Endothelial cell of umbilical vein (primary cell): ENCODE measurements around the gene CAMK2G. TPM values are rescaled to one million over a fixed set of nuclear protein-coding genes. Genes with fewer than 3 reads are reported as not detected.

Experiments
- BruUV-seq: library from RNA; stranded (reverse); fragments of 400-500 nt; replicated peaks from 2 replicates; lab custom pipeline; 2021; lab: Mats Ljungman, UMichigan
- CTCF ChIA-PET: fragments of 300-600, 350-600 bp; sonication (Branson Sonifier 250); formaldehyde crosslinking; loops from one replicate; lab custom pipeline; 2021; ENCODE audit warnings: antibody characterized with exemption, inconsistent platforms; lab: Charles Lee
- POLR2A ChIA-PET: fragments of 300-600, 350-600 bp; sonication (Branson Sonifier 250); formaldehyde crosslinking; loops from one replicate; lab custom pipeline; 2021; ENCODE audit warnings: antibody characterized with exemption, inconsistent platforms; lab: Charles Lee
- DNase-seq: peaks from one replicate; pipeline ENCODE4 v3.0.0-alpha.2; 2011; ENCODE audit warnings: low read depth, low spot score
- FAIRE-seq: peaks from 2 replicates; lab custom pipeline; 2011; peaks lifted over from hg19 to GRCh38; lab: Jason Lieb, UNC
- H2AFZ ChIP-seq: 2 replicates; pipeline ENCODE4 v1.6.0; 2012; ENCODE audit warnings: low read depth, low read length, control low read depth, inconsistent platforms
- H3K27ac ChIP-seq: 2 replicates; pipeline ENCODE4 v1.5.1; 2011; ENCODE audit warnings: low read depth, mild to moderate bottlenecking, control low read depth, low read length, moderate library complexity; ENCODE audit not compliant: insufficient read depth
- H3K27me3 ChIP-seq, 2 experiments: 2 replicates each; pipeline versions ENCODE4 v1.6.0 to v1.6.1; 2011; ENCODE audit warnings: low read length in 2 of 2, mixed read lengths in 1 of 2; ENCODE audit not compliant: control insufficient read depth in 2 of 2, insufficient read depth in 2 of 2
- H3K36me3 ChIP-seq, 2 experiments: 2 replicates in 1 of 2; 3 replicates in 1 of 2; pipeline ENCODE4 v1.5.1; 2011; ENCODE audit warnings: low read length in 2 of 2, mild to moderate bottlenecking in 1 of 2, moderate library complexity in 1 of 2; ENCODE audit not compliant: control insufficient read depth in 2 of 2, insufficient read depth in 2 of 2; ENCODE audit errors: extremely low read depth in 1 of 2
- H3K4me1 ChIP-seq: 3 replicates; pipeline ENCODE4 v1.5.1; 2011; ENCODE audit warnings: mild to moderate bottlenecking, low read length; ENCODE audit not compliant: control insufficient read depth, insufficient read depth; ENCODE audit errors: extremely low read depth
- H3K4me2 ChIP-seq: 2 replicates; pipeline ENCODE4 v1.6.1; 2011; ENCODE audit warnings: low read length, control low read depth, mixed read lengths; ENCODE audit not compliant: insufficient read depth
- H3K4me3 ChIP-seq, 3 experiments: fragments of 200-600 bp in 1 of 3; sonication (generic), shearing (Covaris generic) in 1 of 3; replicated peaks in 1 of 3; 2 replicates each; pipeline ENCODE4 v1.5.1; 2011 to 2016; ENCODE audit warnings: control low read depth in 3 of 3, low read length in 3 of 3, mild to moderate bottlenecking in 2 of 3, inconsistent platforms in 1 of 3, low read depth in 1 of 3, moderate library complexity in 1 of 3; ENCODE audit not compliant: insufficient read depth in 1 of 3
- H3K79me2 ChIP-seq: 2 replicates; pipeline ENCODE4 v1.6.0; 2012; ENCODE audit warnings: low read length, inconsistent platforms; ENCODE audit not compliant: control insufficient read depth, insufficient read depth
- H3K9ac ChIP-seq: replicated peaks from 2 replicates; pipeline ENCODE3; 2011; ENCODE audit warnings: low read length, control low read depth; ENCODE audit not compliant: insufficient read depth; ENCODE audit errors: extremely low read depth
- H3K9me1 ChIP-seq: replicated peaks from 3 replicates; pipeline ENCODE4 v1.6.0; 2011; ENCODE audit warnings: mild to moderate bottlenecking, low read length; ENCODE audit not compliant: control insufficient read depth, insufficient read depth; ENCODE audit errors: extremely low read depth
- H3K9me3 ChIP-seq: replicated peaks from 2 replicates; pipeline ENCODE4 v1.5.1; 2012; ENCODE audit warnings: low read length, inconsistent platforms; ENCODE audit not compliant: control insufficient read depth, insufficient read depth
- H4K20me1 ChIP-seq: replicated peaks from 2 replicates; pipeline ENCODE3; 2011; ENCODE audit warnings: mild to moderate bottlenecking, low read length; ENCODE audit not compliant: control insufficient read depth, insufficient read depth; ENCODE audit errors: extremely low read depth
- EZH2 ChIP-seq: IDR thresholded peaks from 2 replicates; pipeline ENCODE4 v1.6.1; 2012; ENCODE audit warnings: borderline replicate concordance, low read depth, mild to moderate bottlenecking, moderate library complexity, low read length, inconsistent platforms; ENCODE audit not compliant: severe bottlenecking
- FOS ChIP-seq: IDR thresholded peaks from 2 replicates; pipeline ENCODE4 v1.6.1; 2011; ENCODE audit warnings: mild to moderate bottlenecking, low read length, moderate library complexity, borderline replicate concordance; ENCODE audit not compliant: insufficient read depth
- GATA2 ChIP-seq: IDR thresholded peaks from 2 replicates; pipeline ENCODE4 v1.7.0; 2011; ENCODE audit warnings: low read depth, mild to moderate bottlenecking, moderate library complexity, mixed read lengths, low read length; ENCODE audit not compliant: insufficient read length, insufficient read depth
- JUN ChIP-seq: IDR thresholded peaks from 2 replicates; pipeline ENCODE4 v1.6.1; 2011; ENCODE audit warnings: borderline replicate concordance, low read depth; ENCODE audit not compliant: insufficient read length, insufficient read depth
- MYC ChIP-seq: IDR thresholded peaks from one replicate; pipeline ENCODE4 v1.6.1; 2011; ENCODE audit warnings: mild to moderate bottlenecking, low read depth, low read length
- POLR2A ChIP-seq: IDR thresholded peaks from 2 replicates; pipeline ENCODE4 v1.6.1; 2012; ENCODE audit warnings: low read depth, mild to moderate bottlenecking, control low read depth, low read length
- POLR2AphosphoS5 ChIP-seq: IDR thresholded peaks from 2 replicates; pipeline ENCODE4 v1.6.1; 2012; ENCODE audit warnings: low read depth, mild to moderate bottlenecking, control low read depth, low read length, moderate library complexity; ENCODE audit not compliant: insufficient read depth
- dilution Hi-C: fragments of 300-500 bp; cut with MboI; formaldehyde crosslinking; loops from one replicate; pipeline ENCODE4 v1.15.0; 2019; ENCODE audit warnings: low sequenced_read_pairs; ENCODE audit not compliant: extremely low pct_ligation_motif_present
- intact Hi-C: fragments of 100-400 bp; cut with micrococcal nuclease; formaldehyde crosslinking; loops from one replicate; pipeline ENCODE4 v1.10.0; 2022
- polyA plus RNA-seq, 4 experiments: library from polyadenylated mRNA; depleted of rRNA in 3 of 4; stranded (reverse) in 3 of 4; unstranded in 1 of 4; fragments of >200 nt; gene quantifications; 2 replicates each; pipeline versions ENCODE4 v1.2.1 to v1.2.3, GENCODE V29; 2011 to 2012; ENCODE audit warnings: missing spikeins in 1 of 4
- total RNA-seq: library from RNA; stranded (reverse); gene quantifications from 2 replicates; pipeline ENCODE4 v1.2.3, GENCODE V29; 2021
- TF ChIP-seq, protein P1 (sequence below): IDR thresholded peaks from 2 replicates; pipeline ENCODE4 v1.6.1; 2011; ENCODE audit not compliant: insufficient read depth, insufficient read length

The CAMK2G gene
- total and polyA plus RNA-seq, 2 donors (not counting 3 experiments of a cell fraction or from before 2014, with no cell fraction given): 27.2 to 33.6 TPM

DNA sequence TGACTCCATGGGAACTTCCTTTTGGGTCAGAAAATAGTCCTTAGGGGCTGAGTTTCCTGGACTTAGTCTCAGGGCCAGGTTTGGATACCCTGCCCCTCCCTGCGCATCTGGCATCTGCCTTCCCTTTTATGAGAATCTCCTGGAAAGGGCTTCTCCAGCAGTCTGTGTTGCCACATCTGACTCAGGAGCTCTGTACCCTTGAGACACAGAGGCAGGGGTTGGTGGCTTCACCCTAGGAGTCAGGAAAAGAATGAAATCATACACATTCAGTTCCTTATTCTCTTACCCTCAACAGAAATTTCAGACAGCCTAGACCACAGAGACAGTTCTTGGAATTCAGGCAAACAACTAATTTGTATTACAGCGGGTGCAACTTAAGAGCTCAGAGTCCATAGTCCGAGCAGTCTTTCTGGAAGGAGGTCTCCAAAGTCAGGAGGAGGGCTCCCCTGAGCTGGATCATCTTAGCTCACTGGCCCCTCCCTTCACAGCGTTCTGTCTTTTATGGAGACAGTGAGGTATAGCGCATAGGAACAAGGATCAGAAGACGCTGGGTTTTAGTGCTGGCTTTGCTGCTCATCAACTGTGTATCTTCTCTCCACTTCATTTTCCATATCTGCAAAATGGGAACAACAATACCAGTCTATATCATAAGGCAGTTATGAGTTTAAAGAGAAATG is 33.6 kb upstream of the CAMK2G start:
- dilution Hi-C loops: no loop called here
- Histone ChIP-seq H3K79me2 (no peaks in the 10 kb centered on the region), H2AFZ (no peak overlapping the region), H3K36me3 (no peaks in the 10 kb centered on the region), H3K27ac (peak overlapping the region; percentile 90), H3K4me3 (no peak overlapping the region), H3K27me3 (no peaks in the 10 kb centered on the region), H3K9me3 (no peaks in the 10 kb centered on the region), H4K20me1 (no peaks in the 10 kb centered on the region), H3K4me2 (no peak overlapping the region), H3K9ac (peak overlapping the region; percentile 24), H3K9me1 (no peaks in the 10 kb centered on the region), H3K4me1 (peaks cover 59% of the 10 kb centered on the region)
- ChIA-PET POLR2A (interaction anchor here (0.7 to 0.8 kb wide), 2 partner anchors 8 to 14 kb away, joined by 5 to 6 read pairs; no protein-coding TSS in a partner anchor), CTCF (interaction anchor here (0.7 to 5.4 kb wide), 4 partner anchors 14 to 127 kb away, joined by 3 to 59 read pairs (median 6); no protein-coding TSS in a partner anchor)
- no TSS peak for BruUV-seq
- DNase-seq (no peak), FAIRE-seq (peak; percentile 31)
- intact Hi-C loops: loop anchor here (2.0 kb wide), 1 partner anchor 59 kb away; no protein-coding TSS in a partner anchor
- TF ChIP-seq GATA2: no peak
- no peak for TF ChIP-seq FOS

DNA sequence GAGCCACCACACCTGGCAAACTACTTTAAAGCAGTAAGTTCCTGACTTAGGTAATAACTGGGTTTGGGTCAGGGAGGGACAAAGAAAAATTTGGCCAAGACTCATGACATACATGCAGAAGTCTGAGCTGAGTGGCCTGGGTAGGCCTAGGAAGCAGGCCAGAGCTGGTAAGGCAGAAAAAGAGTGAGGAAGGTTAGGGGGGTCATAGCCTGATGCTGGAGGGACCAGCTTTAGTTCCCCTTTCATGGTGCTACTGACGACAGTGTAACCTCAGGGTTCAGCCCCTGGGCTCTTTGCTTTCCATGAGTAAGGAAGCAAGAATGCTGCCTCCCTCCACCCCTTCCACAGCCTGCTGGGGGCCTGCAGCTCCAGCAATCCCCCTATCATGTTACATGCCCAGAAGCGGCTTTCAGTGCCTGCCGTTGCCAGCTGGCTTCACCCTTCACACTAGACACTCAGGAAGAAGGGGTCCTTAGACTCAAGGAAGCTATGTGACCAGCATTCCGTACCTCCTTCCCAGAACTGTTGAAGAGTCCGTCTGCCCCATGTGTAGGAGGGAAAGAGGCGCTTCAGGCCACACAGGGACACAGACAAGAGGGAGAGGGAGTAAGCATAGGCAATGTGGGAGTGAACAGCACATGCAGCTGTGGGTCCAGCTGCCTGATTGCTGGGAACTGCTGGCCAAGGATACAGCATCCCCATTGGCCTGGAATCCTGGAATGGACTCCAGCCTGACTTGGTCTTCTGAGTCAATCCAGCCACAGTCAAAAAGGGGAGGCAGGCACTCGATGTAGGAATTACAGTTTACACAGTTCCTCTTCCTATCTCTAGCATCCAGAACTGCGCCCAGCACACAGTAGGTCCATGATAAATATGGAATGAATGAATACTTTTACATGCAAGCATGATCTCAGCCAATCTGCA is 32.4 kb upstream of the CAMK2G start:
- Histone ChIP-seq H4K20me1 (no peaks in the 10 kb centered on the region), H3K4me1 (peaks cover 55% of the 10 kb centered on the region), H3K4me2 (peak overlapping the region; percentile 11), H3K27me3 (no peaks in the 10 kb centered on the region), H2AFZ (peak overlapping the region; percentile 59), H3K79me2 (no peaks in the 10 kb centered on the region), H3K27ac (peak overlapping the region; percentile 90), H3K9me1 (no peaks in the 10 kb centered on the region), H3K4me3 (no peak overlapping the region), H3K9ac (peak overlapping the region; percentile 35), H3K9me3 (no peaks in the 10 kb centered on the region), H3K36me3 (no peaks in the 10 kb centered on the region)
- BruUV-seq: no TSS peak
- dilution Hi-C loops: no loop called here
- peak; percentile 87 for DNase-seq
- intact Hi-C loops: loop anchor here (1.0 to 2.0 kb wide), 2 partner anchors 19 to 60 kb away; no protein-coding TSS in a partner anchor
- TF ChIP-seq POLR2AphosphoS5 (peak; percentile 52), POLR2A (peak; percentile 53), EZH2 (no peak), JUN (peak; percentile 9), FOS (peak; percentile 73), MYC (peak; percentile 1)
- TF ChIP-seq, protein P1, sequence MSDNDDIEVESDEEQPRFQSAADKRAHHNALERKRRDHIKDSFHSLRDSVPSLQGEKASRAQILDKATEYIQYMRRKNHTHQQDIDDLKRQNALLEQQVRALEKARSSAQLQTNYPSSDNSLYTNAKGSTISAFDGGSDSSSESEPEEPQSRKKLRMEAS: no peak
- CTCF ChIA-PET: interaction anchor here (0.8 to 5.4 kb wide), 7 partner anchors 11 to 175 kb away, joined by 3 to 59 read pairs (median 3); no protein-coding TSS in a partner anchor
- POLR2A ChIA-PET: interaction anchor here (1.1 to 1.2 kb wide), 2 partner anchors 13 to 19 kb away, joined by 4 to 7 read pairs; no protein-coding TSS in a partner anchor
- FAIRE-seq: peak; percentile 94
